ENCODE data around the gene PCDHA1.

PCDHA1 gene

GRCh38 chr5:140965905-140966292 is 180.0 kb downstream of the PCDHA1 start:
- no peak for TF ChIP-seq REST (IDR thresholded peaks at IDR 0.05; ENCODE audit: insufficient read depth in 1 of 2, low read depth in 2 of 2, low read length in 2 of 2)
- TF ChIP-seq SIN3A (IDR thresholded peaks at IDR 0.05; ENCODE audit: borderline replicate concordance, insufficient read depth, low read length) = no peak
- TF ChIP-seq POLR2AphosphoS5 (IDR thresholded peaks at IDR 0.05; ENCODE audit: low read depth, low read length) = no peak
- no peak for TF ChIP-seq TAF1 (IDR thresholded peaks at IDR 0.05; ENCODE audit: borderline replicate concordance, insufficient read depth, low read length)
- no peak for TF ChIP-seq FOXP2 (optimal IDR thresholded peaks at IDR 0.05; ENCODE audit: borderline replicate concordance, extremely low read depth, extremely low read length, insufficient read depth)

GRCh38 chr5:140966293-140967225 is 180.6 kb downstream of the PCDHA1 start, which contains the start of gene PCDHAC2:
TSS of gene PCDHAC2 (plus strand) at chr5:140966476. CDS start at chr5:140966767, 291 bp downstream.
- TF ChIP-seq POLR2AphosphoS5 (IDR thresholded peaks at IDR 0.05; ENCODE audit: low read depth, low read length) (no peak), FOXP2 (optimal IDR thresholded peaks at IDR 0.05; ENCODE audit: borderline replicate concordance, extremely low read depth, extremely low read length, insufficient read depth) (peak; percentile 13), SIN3A (IDR thresholded peaks at IDR 0.05; ENCODE audit: borderline replicate concordance, insufficient read depth, low read length) (no peak), REST (IDR thresholded peaks at IDR 0.05; ENCODE audit: insufficient read depth in 1 of 2, low read depth in 2 of 2, low read length in 2 of 2) (no peak), TAF1 (IDR thresholded peaks at IDR 0.05; ENCODE audit: borderline replicate concordance, insufficient read depth, low read length) (no peak)

GRCh38 chr5:140967226-140967893 is 181.4 kb downstream of the PCDHA1 start:
- no peak for TF ChIP-seq SIN3A (IDR thresholded peaks at IDR 0.05; ENCODE audit: borderline replicate concordance, insufficient read depth, low read length)

- TF ChIP-seq REST (IDR thresholded peaks at IDR 0.05; ENCODE audit: insufficient read depth in 1 of 2, low read depth in 2 of 2, low read length in 2 of 2) (no peak), SIN3A (IDR thresholded peaks at IDR 0.05; ENCODE audit: borderline replicate concordance, insufficient read depth, low read length) (no peak), POLR2AphosphoS5 (IDR thresholded peaks at IDR 0.05; ENCODE audit: low read depth, low read length) (no peak), TAF1 (IDR thresholded peaks at IDR 0.05; ENCODE audit: borderline replicate concordance, insufficient read depth, low read length) (no peak), FOXP2 (optimal IDR thresholded peaks at IDR 0.05; ENCODE audit: borderline replicate concordance, extremely low read depth, extremely low read length, insufficient read depth) (no peak)
Measured at GRCh38 chr5:140969880-140970279, 183.9 kb downstream of the PCDHA1 start.

DNA sequence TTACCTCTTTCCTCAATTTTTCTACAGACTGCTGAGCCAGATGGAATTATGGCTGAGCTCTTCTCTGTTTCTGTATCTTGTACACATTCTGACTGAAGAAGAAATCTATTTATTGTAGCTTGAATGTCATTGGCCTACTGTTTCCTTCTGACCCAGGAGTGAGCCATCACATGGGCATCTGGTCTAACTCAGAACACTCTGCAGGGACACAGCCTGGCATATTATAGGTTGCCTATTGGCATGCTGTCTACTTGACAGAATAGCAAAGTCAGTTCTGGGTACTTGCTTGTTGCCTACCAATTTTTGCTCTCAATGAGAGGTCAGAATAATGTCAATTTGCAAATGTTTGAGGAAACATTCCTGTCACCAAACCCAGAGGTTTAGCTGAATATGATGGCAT is 187.6 kb downstream of the PCDHA1 start:
- TF ChIP-seq FOXP2 (optimal IDR thresholded peaks at IDR 0.05; ENCODE audit: borderline replicate concordance, extremely low read depth, extremely low read length, insufficient read depth) (no peak), SIN3A (IDR thresholded peaks at IDR 0.05; ENCODE audit: borderline replicate concordance, insufficient read depth, low read length) (no peak), REST (IDR thresholded peaks at IDR 0.05; ENCODE audit: insufficient read depth in 1 of 2, low read depth in 2 of 2, low read length in 2 of 2) (no peak), POLR2AphosphoS5 (IDR thresholded peaks at IDR 0.05; ENCODE audit: low read depth, low read length) (no peak), TAF1 (IDR thresholded peaks at IDR 0.05; ENCODE audit: borderline replicate concordance, insufficient read depth, low read length) (no peak)
